ENCODE measurements around the gene RAB17.
"Not testable (repeated sequence)": the region's sequence is repeated elsewhere in the genome, so short reads cannot be mapped to it uniquely, and the experiment has no call there.

RAB17 gene

DNA sequence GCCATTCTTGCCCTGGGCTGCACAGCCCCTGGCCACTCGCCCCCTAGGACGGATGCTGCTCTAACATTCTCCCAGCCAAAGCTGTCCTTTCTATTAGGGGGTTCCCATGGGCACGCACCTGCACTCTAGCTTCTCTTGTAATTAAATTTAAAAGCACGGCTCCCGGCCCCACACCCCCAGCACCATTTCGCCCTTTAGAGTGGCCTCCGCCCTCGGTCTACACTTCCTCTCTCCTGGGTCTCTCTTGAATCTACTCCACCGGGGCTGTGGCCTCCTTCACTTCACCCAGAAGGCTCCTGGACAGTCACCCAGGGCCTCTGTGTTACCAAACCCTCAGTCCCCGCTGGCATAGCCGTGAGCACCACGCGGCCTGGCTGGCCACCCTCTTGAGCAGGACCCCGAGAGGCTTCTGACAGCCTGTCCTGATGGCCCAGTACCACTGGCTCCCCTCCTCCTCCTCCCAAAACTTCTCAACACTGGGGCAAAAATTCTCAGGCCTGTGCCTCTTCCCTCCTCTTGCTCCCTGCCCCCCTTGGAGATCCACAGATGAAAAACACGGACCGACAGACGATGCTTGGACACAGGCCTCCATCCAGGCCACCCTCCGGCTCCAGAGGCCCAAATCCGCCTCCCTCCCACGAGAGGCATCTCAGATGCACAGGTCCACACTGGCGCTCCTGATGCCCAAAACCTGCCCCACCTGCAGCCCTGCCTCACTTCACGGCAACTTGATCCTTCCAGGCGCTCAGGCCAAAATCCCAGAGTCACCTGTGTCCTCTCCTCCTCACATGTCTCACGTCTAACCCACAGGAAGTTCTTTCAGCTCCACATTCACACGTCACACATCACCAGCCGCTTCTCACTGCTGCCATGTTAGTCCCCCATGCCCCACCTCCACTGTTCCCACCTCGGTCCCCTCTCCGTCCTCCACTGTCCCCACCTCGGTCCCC lies 6.9 kb upstream of the RAB17 start:
- no peak for DNase-seq

DNA sequence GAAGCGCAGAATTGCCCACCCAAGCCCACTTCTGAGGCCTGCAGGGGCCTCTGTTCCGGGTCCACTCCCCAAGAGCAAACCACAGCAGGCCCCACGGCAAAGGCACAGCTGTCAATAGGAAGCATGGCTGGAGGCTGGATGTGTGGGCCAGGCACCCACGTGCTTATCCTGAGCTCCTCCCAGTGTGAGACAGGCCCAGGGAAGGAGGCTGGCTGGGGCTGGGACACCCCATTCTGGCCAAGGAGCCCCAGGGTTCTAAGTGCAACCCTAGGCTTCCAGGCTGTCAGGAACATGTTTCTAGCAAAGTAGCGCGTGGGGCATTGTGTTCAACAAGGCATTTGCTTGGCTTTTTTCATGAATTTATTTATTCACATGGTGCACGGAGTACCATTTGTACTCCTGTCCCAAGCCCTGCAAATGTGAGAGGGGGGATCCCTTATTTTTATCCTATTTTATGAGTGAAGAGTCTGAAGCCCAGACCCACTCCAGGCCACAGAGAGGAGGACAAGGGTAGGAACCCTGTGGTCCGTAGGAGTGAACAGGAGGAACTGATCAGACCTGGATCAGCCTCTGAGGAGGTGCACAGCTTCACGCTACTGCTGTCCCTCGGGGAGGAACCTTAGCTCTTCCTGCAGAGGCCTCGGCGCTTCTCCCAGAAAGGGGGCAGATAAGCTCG lies 6.1 kb upstream of the RAB17 start:
- no peak for DNase-seq

DNA sequence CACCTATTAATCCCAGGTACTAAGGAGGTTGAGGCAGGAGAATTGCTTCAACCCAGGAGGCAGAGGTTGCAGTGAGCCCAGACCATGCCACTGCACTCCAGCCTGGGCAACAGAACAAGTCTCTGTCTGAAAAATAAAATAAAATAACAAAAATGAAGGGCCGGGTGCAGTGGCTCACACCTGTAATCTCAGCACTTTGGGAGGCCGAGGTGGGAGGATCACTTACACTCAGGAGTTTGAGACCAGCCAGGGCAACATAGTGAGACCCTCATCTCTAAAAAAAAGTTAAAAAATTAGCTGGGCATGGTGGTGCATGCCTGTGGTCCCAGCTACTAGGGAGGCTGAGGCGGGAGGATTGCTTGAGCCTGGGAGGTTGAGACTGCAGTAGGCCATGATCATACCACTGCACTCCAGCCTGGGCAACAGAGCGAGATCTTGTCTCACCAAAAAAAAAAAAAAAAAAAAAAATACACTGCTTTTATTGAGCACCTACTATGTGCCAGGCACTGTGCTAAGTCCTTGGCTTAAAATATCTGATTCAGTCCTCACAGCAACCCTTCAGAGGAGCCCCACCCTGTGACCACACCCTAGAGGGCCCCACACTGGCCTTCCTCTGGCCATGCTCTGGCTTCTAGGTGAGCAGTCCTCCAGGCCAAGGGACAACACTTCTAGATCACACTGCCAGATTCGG lies 5.4 kb upstream of the RAB17 start:
- DNase-seq = not testable (repeated sequence)

DNA sequence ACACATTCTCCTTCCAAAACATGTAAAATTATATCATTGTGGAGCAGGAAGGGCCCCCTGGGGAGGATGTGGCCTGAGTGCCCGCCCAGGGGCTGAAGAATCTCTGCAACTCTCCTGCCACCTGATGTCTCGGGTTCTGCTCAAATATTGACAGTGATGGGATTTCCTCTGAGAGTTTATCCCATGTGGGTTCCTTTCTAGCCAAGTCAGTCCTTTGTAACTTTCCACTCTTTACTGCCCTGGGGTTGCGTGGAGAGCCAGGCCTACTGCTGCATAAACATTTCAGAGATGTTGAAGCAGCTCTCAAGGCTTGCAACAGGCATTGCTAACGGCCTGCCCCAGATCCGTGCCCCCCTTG lies 4.0 kb upstream of the RAB17 start:
- no peak for DNase-seq

DNA sequence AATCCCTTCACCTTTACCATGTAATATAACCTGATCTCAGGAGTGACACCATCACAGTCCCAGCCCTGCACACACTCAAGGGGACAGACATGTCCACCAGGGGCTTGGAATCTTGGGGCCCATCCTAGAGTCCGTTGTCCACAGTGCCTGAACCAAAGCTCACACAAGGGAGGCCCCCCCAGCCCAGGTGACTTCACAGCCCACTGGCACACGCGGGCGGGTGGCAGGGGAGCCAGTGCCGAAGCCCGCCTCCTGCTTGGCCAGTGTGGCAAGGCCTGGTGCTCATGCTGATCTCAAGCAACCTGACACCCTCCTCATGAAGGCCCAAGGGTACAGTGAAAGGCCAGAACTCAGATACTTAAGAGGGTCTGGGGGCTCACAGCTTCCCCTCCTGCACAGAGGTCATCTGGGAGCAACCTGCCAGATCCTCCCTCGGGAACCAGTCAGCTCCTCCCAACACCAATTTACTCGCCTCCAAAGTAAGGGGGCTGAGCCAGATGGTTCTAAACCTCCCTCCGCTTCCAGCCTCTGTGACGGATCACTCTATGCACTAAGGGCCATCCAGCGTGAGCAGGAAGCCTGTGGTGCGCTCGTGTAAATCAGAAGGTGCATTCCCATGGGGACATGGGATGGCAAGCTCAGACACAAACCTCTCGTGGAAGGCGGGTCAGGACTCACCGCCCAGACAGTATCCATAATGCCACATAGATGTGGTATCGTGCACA lies 3.2 kb upstream of the RAB17 start:
- DNase-seq = no peak

DNA sequence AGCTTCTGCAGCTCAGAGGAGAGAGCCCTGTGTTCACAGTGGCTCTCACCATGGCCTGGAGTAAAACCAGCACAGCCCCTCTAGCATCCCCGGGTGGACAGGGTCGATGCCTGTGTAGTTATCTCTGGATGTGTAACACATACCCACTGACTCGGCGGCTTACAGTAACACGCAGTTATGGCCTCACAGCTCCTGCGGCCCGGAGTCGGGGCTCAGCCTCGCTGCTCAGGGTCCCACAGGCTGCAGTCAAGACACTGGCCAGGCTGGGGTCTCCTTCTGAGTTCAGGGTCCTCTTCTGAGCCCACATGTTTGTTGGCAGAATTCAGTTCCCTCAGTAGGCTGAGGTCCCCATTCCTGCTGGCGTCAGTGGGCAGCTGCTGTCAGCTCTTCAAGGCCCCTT lies 2.5 kb upstream of the RAB17 start:
- no peak for DNase-seq

DNA sequence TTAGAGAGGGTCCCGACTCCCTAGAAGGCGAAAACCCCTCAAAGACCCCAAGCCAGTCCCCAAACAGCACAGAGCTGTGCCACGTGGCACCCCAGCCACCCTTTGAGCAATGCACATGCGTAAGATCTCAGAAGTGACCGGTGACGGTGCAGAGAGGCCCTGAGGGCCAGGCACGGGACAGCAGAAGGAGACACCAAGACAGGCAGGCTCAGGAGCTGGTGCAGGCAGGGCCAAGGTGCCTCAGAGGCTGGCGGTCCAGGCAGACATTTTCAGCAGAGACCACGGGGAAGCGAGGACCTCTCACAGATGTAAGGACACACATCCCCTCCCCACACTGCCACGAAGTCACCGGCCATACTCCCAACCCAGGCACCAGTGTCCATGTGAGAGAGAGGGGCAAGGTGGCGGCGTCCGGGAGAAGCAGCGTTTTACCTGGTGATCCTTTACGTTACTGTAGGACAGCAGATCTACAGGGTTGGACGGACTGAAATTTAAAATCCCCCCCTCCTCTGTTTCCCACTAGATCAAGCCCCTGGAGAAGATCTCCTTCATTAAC lies 2.0 kb upstream of the RAB17 start:
- DNase-seq = no peak

DNA sequence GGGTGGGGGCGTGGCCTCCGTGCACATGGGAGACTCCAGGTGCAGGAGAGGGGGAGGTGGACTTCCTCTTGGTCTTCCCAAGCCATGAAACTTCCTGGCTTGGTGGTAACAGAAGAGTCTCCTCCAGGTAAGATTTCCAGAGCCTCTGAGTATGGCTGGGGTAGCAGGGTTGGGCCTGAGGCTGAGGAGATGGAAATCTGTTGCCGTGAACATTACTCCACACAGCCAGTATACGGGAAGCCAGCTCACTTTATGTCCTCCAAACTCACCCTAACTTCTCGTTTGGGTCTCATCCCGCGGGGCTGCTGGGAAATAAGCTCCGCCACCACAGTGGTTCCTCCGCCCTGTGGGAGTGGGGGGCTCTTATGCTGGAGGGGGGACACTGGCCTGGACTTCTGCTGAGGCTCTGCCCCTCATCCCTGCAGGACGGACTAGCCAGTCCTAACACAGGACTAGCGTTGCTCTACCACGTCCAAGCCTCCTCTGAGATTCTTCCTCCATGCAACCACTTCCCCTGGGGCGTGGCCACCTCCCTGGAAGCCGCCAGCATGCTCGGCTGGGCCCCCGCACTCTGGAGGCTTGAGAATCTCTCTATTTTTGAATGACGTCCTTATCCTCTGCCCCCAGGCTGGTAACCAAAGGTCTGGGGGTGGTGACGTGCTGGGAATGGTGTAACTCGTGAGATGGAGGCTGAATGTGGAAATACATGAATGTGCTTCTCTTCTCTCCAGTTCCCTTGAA lies 777 bp upstream of the RAB17 start:
- DNase-seq = no peak

DNA sequence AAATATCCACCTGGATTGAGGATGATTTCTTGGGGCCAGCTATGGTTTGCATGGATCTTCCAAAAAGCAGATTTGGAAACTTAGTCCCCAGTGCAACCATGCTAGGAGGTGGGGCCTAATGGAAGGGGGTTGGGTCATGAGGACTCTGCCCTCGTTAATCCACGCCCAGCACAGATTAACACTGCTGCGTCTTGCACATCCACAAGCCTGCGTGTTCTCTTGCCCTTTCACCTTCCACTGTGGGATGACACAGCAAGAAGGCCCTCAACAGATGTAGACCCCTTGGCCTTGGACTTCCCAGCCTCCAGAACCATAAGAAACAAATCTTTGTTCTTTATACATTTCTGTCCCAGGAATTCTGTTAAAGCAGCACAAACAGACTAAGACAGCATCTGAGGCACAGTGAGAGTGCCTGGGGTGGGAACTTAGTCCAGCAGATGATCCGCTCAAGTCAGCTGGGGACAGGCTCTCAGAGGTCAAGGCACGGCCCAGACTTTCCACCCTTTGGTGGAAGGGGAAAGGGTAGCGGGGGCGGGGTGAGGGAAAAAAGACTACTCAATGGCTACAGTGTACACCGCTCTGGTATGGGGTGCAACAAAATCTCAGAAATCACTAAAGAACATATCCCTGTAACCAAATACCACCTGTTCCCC lies 2.4 kb downstream of the RAB17 start:
- DNase-seq = no peak

DNA sequence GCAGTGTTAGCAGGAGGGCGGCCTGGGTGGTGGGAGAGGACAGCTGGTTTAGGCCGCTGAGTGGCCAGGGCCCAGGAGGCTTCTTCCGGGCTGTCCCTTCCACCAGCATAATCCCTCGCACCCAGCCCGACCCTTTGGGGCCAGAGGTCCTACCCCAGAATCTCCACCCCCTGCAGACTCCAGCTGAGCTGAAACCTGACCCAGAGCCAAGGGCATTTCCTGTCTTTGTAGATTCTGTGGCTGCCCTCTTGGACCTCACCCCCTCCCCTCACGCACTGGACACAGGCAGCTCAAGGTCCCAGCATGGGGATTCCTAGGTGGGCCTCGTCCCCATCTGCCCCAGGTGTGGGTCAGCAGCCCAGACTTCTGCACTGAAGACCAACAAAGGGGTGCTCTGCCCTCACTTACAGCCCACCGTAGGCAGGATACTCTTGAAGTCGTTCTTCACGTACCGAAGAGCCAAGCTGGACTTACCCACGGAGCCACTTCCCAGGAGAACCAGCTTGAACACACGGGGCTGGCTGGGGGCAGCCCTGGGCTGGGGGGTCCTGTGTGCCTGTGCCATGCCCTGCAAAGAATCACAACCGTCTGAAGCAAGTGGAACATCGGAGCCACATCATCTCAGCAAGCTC lies 4.8 kb downstream of the RAB17 start:
- no peak for DNase-seq

DNA sequence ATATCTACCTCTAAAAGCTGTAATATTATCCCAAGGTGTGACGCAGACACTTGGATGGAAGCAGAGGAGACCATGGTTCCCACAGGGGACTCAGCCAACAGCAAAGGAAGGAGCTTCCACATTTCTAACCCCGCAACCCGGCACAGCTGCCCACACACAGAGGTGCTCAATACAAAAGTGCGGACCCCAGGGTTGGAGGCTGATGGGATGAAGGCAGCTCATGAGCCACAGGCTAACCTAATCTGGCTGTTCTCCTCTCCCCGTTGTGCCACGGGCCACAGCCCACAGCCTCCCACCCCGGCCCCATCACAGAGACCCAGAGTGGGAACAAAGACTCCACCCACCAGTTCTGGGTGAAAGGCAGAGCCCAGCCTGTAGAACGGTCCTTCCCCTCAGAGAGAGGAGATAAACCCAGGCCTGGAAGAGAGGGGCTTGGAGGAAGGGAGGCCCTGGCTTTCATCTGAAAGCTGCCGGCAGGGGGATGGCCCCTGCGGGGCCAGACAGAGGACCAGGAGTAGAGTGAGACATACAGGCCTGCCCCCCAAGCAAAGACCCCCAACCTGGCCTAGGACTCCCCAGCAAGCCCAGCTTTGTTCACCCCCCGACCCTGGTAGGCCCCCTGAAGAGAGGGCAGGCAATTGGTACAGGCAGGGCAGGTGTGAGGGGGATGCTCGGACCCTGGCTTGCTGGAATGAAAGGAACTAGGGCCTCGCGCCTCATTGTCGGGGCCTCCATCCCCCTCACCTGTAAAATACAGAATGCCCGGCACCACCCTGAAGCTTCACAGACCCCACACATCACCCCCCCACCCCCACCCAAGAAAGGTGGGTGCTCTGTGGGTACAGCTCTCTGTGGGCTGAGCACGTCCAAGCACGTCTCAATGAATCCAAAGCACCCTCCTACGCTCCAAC lies 6.9 kb downstream of the RAB17 start:
- no peak for DNase-seq

DNA sequence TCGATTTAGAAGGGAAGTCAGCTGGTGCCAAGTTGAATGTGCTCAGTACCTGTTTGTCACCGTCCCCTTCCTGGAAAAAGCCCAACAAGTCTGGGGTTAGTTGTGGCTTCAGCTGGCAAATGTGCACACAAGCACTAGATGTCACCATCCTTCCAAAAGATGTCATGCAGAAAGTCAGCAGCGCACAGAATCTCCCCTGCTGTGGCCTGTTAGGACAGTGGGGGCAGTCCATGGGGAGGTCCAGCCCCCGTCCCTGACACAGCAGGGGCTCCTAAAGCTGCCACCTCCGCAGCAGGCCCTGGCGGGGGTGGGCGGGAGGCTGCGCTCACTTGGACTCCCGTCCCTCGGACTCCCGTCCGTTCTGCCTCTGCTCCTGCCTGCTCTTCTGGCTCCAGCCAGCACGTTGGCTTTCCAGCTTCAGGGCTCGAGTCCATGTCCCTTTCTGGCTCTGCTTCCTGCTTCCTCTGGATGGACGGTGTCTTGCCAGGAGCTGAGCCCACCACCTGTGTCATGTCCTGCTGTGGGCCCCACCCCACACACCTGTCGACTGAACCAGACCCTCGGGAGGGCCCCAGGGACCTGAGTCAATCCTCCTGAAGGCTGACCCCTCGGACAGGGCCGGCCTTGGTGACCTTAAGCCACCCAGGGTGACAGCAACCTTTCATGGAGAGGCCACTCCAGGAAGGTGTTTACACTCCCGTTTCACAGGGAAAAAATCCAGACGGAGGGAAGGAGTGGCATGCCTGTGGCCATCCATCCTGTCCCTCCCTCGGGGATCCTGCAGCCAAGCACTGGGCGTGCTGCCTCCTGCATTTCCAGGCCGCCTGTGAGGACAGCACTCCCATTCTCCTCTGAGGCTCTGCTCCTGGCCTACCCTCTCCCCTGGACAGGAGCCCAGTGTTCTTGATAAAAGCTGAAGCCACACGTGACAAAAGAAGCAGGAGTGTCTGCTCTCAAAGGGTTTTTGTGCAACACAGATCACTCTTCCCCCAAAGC lies 8.5 kb downstream of the RAB17 start:
- DNase-seq = no peak

DNA sequence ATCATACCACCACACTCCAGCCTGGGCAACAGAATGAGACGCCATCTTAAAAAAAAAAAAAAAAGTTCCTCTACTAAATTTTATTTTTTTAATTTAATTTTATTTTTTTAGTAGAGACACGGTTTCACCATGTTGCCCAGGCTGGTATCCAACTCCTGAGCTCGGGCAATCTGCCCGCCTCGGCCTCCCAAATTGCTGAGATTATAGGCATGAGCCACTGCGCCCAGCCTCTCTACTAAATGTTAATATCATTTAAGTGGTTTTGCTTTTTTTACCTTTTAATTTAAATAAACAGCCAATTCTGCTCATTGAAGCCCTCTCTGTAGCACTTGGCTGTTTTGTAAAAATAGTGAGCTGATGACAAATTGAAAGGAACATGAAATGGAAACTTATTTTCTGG lies 9.2 kb downstream of the RAB17 start:
- no peak for DNase-seq

DNA sequence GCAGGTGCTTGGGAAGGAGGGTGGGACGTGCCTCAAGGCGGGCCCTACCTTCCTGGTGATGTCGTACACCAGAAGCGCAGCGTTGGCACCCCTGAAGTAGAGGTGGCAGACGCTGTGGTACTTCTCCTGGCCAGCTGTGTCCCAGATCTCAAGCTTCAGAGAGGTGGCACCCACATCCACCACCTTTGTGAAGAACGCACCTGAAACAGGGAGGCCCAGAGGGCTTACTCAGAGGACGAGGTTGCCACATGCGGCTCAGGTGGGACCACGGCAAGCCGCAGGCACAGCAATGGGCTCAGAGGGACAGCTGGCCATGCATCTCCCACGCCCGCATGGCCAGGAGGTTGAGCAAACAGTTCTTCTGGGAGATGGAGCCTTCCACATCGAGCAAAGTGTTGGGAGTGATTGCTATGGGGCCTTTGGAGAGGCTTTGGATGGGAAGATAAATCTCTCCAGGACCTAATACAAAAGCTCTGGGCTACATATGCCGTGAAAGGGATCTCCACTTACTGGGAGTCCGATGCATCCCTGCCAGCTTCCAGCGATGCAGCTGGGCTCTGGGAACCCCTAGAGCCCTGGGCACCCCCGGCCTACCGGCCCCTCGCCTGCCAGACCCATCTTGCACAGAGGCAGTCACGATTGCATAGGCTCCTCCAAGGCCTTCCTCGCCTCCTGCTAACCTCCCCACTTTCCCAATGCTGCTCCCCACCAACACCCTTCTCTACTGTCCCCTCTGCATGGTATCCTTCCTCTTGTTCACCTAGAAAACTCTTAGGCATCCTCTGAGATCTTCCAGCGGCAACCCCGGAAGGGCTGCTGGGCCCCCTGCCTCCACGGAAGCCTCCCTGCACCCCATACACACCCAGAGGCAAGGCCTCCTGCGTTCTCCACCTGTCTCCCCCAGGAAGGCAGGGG lies 12.3 kb downstream of the RAB17 start:
- DNase-seq = no peak

DNA sequence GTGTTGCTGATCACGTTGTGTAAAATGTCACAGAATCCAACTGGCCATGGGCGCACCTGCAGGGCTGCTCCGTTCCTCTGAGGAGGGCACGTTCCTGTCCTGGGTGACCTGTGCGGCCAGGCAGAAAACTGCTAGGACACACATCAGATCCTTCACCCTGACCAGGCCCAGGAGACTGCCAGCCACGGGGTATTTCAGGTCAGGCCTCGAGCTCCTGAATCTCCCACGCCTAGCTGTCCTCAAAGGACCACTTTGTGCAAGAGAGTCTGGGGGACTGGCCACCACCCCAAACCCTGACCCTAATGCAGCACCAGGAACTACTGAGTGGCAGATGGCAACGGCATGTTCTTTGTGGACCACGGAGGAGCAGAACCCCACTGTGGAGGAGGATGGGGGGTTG lies 13.1 kb downstream of the RAB17 start:
- DNase-seq = no peak

DNA sequence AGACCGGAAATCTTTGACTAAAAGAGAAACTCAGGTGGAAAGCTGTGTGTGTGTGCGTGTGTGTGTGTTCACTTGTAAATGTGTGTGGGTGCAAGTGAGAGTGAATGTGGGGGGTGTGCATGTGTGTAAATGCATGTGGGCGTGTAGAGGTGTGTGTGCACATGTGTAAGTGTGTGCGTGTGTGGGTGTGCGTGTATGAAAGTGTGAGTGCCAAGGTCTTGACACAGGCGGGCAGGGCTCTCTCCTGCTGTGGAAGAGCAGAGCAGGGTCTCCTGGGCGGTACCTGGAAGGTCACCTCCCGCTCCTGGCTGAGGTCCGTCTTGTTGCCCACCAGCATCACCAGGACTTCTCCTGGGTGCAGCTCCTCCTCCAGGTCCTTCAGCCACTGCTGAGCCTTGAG lies 13.6 kb downstream of the RAB17 start:
- DNase-seq = no peak
